Mesodermal cell (in vitro differentiated cells): ENCODE data around the gene ELL.

Experiments used
- H3K27ac ChIP-seq: 2 replicates; pipeline ENCODE4 v1.7.0; 2013; ENCODE audit warnings: mild to moderate bottlenecking, low read depth, low read length, moderate library complexity; ENCODE audit not compliant: severe bottlenecking
- H3K36me3 ChIP-seq: 2 replicates; pipeline ENCODE4 v1.7.1; 2013; ENCODE audit warnings: mild to moderate bottlenecking, low read length, moderate library complexity; ENCODE audit not compliant: control insufficient read depth, insufficient read depth
- H3K4me1 ChIP-seq: one replicate; pipeline ENCODE4 v1.7.1; 2013; ENCODE audit warnings: mild to moderate bottlenecking, low read length; ENCODE audit not compliant: insufficient read depth, control insufficient read depth, poor library complexity, severe bottlenecking
- H3K4me3 ChIP-seq: 2 replicates; pipeline ENCODE4 v1.7.0; 2013; ENCODE audit warnings: low read length, control low read depth, mild to moderate bottlenecking; ENCODE audit not compliant: insufficient read depth, poor library complexity, severe bottlenecking; ENCODE audit errors: extremely low read depth
- H3K9me3 ChIP-seq: 2 replicates; pipeline ENCODE4 v1.7.1; 2013; ENCODE audit warnings: mild to moderate bottlenecking, low read length, moderate library complexity; ENCODE audit not compliant: control insufficient read depth
- WGBS, 2 experiments: methylation state at CpG; one replicate each; pipeline ENCODE4 v1.1.5; 2013; ENCODE audit warnings: missing lambda C conversion rate in 2 of 2; ENCODE audit not compliant: insufficient coverage in 2 of 2; 5-methylcytosine and 5-hydroxymethylcytosine counted together

Gene ELL

GRCh38 chr19:18496980-18497256 is 25.0 kb downstream of the ELL start:
- H3K4me3 ChIP-seq: no peak overlapping the region
- no peaks in the 10 kb centered on the region for H3K9me3 ChIP-seq
- no peak overlapping the region for H3K27ac ChIP-seq
- no peaks in the 10 kb centered on the region for H3K36me3 ChIP-seq
- H3K4me1 ChIP-seq: peaks cover 17% of the 10 kb centered on the region
- WGBS, 2 experiments: 90 to 100% methylated on average over 2 of the region's 4 CpGs

- Histone ChIP-seq H3K4me1 (peaks cover 17% of the 10 kb centered on the region), H3K27ac (peak overlapping the region; percentile 23), H3K36me3 (no peaks in the 10 kb centered on the region), H3K4me3 (no peak overlapping the region), H3K9me3 (no peaks in the 10 kb centered on the region)
- WGBS, 2 experiments: 81 to 85% methylated on average over 7 of the region's 11 CpGs
Observed at GRCh38 chr19:18496167-18496979, 25.5 kb downstream of the ELL start.

DNA sequence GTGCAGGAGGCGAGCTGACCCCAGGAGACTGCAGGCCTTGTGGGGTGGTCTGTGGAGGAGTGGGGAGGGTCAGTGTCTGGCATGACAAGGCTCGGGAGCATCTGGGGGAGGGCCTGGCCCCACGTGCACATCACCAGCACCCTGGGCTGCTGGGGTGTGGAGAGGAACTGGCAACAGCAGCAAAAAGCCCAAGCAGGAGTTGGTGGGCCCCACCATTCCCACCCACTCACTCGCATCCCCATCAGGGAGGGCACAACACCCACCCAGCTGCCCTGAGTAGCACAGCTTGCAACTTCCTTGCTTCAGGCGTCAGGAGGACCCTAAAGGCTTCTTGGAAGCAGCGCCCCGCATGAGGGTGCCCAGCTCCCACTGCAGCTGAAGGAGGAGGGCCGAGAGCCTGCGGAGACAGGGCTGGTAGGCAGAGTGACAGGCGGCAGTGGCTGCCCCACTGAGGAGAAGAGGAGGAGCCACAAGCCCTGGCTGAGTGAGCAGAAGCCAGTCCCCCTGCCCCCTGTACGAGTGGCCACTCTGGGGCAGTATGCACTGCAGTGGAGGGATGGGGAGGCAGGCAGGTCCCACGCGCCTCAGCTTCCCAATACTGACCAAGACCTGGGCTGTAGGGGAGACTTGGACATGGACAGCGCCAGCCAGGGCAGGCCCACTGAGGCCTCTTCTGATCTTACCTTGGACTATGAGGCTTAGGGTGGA is 26.5 kb downstream of the ELL start:
- no peak overlapping the region for H3K4me3 ChIP-seq
- H3K27ac ChIP-seq: no peak overlapping the region
- H3K9me3 ChIP-seq: no peaks in the 10 kb centered on the region
- no peaks in the 10 kb centered on the region for H3K36me3 ChIP-seq
- H3K4me1 ChIP-seq: peaks cover 17% of the 10 kb centered on the region
- 70 to 82% methylated on average over 9 to 10 of the region's 14 CpGs for WGBS, 2 experiments

GRCh38 chr19:18494267-18494607 is 27.6 kb downstream of the ELL start:
- H3K9me3 ChIP-seq: no peaks in the 10 kb centered on the region
- H3K27ac ChIP-seq: no peak overlapping the region
- 94 to 98% methylated on average over 3 to 6 of the region's 7 CpGs for WGBS, 2 experiments

GRCh38 chr19:18493440-18494266 is 28.2 kb downstream of the ELL start:
- no peaks in the 10 kb centered on the region for H3K36me3 ChIP-seq
- WGBS, 2 experiments: 79 to 91% methylated on average over 9 to 11 of the region's 13 CpGs
- H3K4me3 ChIP-seq: no peak overlapping the region
- H3K27ac ChIP-seq: no peak overlapping the region
- no peaks in the 10 kb centered on the region for H3K9me3 ChIP-seq
- H3K4me1 ChIP-seq: peaks cover 20% of the 10 kb centered on the region

More at GRCh38 chr19:18494267-18494607, 27.6 kb downstream of the ELL start:
- Histone ChIP-seq H3K36me3 (no peaks in the 10 kb centered on the region), H3K4me1 (peaks cover 17% of the 10 kb centered on the region), H3K4me3 (no peak overlapping the region)

- Histone ChIP-seq H3K9me3 (no peaks in the 10 kb centered on the region), H3K36me3 (no peaks in the 10 kb centered on the region), H3K4me3 (no peak overlapping the region), H3K27ac (no peak overlapping the region), H3K4me1 (peaks cover 20% of the 10 kb centered on the region)
- WGBS, 2 experiments: 87 to 91% methylated on average over 12 to 13 of the region's 15 CpGs
Observed at GRCh38 chr19:18491995-18492953, 29.6 kb downstream of the ELL start.

- no peaks in the 10 kb centered on the region for H3K36me3 ChIP-seq
- H3K9me3 ChIP-seq: no peaks in the 10 kb centered on the region
- H3K27ac ChIP-seq: no peak overlapping the region
- WGBS, 2 experiments: 94 to 98% methylated on average over 6 of the region's 6 CpGs
- H3K4me3 ChIP-seq: no peak overlapping the region
- H3K4me1 ChIP-seq: peaks cover 19% of the 10 kb centered on the region
Observed at GRCh38 chr19:18490728-18491127, 31.1 kb downstream of the ELL start.

GRCh38 chr19:18489627-18490184 is 32.2 kb downstream of the ELL start:
- Histone ChIP-seq H3K9me3 (no peaks in the 10 kb centered on the region), H3K4me1 (peaks cover 17% of the 10 kb centered on the region), H3K4me3 (no peak overlapping the region), H3K36me3 (no peaks in the 10 kb centered on the region), H3K27ac (no peak overlapping the region)
- 85 to 86% methylated on average over 14 of the region's 14 CpGs for WGBS, 2 experiments

GRCh38 chr19:18488838-18489626 is 32.8 kb downstream of the ELL start:
- Histone ChIP-seq H3K27ac (no peak overlapping the region), H3K9me3 (no peaks in the 10 kb centered on the region), H3K4me1 (peaks cover 14% of the 10 kb centered on the region), H3K36me3 (no peaks in the 10 kb centered on the region), H3K4me3 (no peak overlapping the region)
- 66 to 75% methylated on average over 19 to 22 of the region's 22 CpGs for WGBS, 2 experiments
